ENCODE data around the gene WWC1.
A peak's percentile ranks its signal among the peaks of the same experiment; 100 is the strongest.

WWC1 gene

DNA sequence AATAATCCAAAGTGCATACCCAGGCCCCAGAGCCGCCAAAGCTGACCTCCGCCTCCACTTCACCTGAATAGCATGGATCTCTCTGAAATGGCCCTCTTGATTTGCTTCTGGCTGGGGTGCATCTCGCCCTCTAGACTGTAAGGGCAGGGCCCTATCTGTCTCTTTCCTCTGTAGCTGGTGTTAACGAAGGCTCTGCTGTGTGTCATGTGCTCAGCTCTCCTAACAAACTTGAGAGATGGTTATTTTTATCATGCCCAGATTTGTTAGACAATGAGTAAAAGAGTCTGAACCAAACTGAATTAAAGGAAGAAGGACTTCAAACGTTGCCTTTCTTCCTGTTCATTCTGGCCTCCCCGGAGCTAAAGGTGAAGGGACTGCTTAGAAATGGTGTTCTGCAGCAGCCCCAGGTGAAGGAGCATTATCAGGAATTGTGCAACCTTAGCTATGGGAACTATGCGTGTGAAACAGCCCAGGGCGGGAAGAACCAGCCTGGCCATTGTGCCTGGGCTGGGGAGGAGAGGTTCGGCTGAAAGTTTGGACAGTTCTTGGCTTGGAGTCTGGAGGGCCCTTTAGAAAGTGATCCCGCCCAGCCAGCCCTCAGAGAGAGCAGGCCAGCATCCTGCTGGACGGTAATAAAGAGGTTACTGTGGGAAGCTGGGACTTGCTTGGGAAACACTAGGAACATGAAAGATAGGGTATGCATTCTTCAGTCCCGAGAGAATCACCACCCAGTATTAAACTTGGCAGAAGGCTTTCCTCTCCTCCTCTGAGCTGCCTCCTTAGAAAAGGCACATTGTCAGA, 73.5 kb downstream of the WWC1 start:
- no peak for DNase-seq (ENCODE audit: low read depth)

DNA sequence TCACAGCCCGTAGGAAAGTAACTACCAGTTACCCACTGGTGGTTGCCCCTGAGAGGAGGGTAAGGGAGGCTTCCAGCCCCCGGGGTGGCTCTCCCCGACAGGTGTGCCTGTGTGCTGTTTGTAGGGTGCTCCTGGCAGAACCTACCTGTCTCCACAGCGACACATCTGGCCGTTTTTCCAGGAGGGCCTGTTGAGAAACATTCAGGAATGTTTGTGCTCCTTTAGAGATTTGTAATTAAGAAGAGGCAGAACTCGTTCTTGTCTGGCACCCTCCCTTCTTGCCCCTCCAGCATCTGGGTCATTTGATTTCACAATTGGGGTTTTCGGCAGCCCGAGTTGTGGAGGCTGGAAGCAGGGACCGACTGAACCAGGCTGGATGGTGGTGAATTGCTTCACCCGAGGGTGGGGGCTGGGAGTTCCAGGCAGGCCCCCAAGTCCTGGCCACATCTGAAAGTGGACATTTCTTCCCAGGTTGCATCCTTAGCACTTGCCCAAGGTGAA, 74.2 kb downstream of the WWC1 start:
- DNase-seq (ENCODE audit: low read depth): no peak

DNA sequence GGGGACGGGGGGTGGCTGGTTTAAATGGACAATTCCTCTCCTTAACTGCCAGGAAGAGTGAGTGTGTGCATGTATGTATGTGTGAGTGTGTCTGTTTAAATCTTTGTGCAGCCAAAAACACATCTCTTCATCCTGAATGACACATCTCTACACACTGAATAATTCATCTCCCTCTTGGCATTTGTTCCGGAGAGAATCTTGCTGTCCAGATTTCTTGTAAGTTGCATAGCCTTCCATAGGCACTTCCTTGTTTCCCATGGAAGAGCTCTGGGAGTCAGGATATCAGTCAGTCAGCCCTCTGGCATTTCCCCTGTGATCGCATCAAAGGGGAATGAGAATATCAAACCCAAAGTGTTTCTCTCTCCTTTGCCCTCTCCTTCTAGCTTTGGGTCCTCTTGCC, 74.7 kb downstream of the WWC1 start:
- no peak for DNase-seq (ENCODE audit: low read depth)

DNA sequence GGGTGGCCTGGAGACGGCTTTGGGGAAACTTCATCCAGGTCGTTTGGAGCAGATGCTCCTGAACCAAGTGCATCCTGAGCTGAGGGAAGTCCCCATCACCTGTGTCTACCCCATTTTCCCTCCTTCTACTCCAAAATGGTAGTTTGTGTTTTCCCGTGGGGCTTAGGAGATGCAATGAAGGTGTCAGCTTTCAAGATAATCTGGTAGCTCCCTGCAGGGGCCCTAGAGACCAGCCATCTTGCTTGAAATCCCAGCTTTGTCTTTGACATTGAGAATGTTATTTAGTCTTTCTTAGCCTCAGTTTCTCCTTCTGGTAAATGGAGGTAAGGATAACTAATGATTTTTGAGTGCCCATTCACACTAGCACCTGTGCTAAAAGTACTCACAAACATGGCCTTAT, 77.4 kb downstream of the WWC1 start:
- no peak for DNase-seq (ENCODE audit: low read depth)

DNA sequence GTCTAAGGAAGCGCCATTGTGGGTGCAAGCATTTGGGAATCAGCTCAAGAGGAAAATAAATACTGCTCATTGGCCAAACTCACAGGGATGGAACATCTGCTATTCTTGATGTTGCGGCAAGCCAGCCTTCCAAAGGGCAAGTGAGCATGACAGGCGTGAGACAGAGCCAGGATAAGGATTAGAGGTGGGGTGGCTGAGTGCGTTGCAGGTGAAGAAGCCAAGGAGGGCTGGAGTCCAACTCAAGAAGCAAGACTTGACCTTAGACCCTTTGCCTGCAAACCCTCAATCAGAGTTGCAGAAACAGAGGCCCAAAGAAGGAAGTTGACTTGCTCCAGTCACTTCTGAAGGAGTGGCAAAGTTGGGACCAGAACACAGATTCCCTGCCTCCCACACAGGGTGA, 79.4 kb downstream of the WWC1 start:
- DNase-seq (ENCODE audit: low read depth): no peak

DNA sequence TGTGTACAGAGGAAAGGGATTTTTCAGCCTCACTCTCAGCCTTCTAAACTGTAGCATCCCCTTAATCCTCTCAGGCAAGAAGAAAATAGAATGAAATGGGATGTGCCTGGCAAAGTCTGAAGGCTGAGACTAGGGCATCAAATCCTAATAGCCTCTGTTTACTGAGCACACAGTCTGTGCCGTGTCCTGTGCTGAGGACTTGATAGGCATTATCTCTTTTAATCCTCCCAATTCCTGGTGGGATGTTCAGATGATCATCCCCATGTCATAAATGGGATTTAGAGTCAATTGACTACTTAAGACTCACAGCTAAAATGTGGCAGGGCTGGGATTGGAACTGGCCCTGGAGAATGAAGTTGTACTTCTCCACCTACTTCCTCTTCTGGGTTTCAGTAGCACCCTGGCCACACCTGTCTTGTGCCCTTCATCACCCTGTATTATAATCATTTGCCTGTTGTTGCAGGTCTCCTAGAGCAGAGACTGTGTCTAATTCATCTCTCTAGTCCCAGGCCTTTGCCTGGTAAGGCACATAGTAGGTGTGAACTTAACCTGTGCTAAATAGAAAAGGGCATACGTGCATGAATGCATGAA, 81.0 kb downstream of the WWC1 start:
- DNase-seq (ENCODE audit: low read depth): no peak

DNA sequence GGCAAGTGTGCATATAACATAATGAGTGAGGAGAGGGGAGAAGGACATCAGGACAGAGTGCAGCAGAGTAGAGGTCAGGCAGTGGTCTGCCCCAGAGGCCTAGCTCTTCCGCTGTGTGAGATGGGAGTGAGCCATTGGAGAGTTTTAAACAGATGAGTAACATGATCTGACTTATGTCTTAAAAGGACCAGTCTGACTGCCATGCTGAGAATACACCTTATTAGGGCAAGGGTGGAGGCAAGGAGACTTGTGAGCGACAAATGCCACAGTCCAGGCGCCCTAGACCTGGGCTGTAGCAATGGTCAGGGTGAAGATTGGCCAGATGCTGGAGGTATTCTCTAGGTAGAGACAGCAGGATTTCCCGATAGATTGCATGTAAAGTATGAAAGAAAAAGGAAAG, 83.1 kb downstream of the WWC1 start:
- DNase-seq (ENCODE audit: low read depth): no peak

DNA sequence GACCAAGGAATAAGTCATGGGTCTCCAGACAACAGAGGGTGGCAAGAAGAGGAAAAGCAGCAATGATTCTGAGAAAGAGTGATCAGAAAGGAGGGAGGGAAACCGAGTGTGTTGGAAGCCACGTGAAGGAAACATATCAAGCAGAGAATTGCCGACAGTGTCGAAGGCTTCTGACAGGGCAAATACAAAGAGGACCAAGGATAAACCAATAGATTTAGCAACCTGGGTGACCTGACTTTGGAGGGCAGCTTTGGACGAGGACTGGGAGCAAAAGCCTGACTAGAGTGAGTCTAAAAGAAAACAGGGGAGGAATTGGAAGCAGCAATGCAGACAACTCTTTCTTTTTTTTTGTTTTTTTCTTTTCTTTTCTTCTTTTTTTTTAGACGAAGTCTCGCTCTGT, 83.8 kb downstream of the WWC1 start:
- DNase-seq (ENCODE audit: low read depth): no peak

DNA sequence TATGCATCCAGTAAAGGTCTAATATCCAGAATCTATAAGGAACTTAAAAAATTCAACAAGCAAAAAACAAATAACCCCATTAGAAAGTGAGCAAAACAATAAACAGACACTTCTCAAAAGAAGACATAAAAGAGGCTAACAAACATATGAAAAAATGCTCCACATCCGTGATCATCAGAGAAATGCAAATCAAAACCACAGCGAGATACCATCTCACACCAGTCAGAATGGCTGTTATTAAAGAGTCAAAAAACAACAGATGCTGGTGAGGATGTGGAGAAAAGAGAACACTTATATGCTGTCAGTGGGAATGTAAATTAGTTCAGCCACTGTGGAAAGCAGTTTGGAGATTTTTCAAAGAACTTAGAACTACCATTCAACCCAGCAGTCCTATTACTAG, 86.1 kb downstream of the WWC1 start:
- DNase-seq (ENCODE audit: low read depth): no peak

DNA sequence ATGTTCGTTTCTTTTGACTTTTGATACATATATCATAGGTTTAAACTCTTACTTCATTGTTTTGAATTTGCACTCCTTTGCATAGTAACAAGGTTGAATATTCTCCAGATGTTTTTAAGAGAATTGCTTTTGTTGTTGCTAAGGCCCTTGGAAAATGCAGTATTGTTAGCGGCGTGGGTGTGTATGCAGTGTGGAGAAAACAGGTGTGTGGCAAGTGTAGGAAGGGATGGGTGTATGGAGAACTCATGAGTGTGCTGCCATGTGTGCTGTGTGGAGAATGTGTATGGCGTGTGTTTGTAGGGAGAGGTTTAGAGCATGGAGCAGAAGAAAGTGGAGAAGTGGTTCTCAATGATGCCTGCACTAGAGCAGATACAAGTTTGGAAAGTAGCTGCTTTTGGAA, 87.3 kb downstream of the WWC1 start:
- no peak for DNase-seq (ENCODE audit: low read depth)

DNA sequence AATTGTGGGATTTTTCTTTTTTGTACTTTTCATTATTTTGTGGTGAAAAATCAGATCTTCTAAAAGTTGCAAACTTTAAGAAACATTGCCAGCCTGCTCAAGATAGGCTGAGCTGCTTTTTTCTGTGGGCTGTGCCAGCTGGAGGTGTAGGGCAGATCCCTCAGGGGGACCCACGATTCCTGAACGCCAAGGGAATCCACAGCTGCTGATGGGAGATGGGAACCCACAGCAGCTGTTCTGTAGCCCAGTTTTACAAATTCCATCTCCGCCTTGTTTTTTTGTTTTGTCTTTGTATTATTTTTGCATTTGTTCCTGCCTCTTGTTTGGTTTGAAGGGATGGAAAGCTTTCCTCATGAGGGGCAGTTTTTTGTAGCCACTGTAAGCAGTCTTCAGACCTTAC, 91.0 kb downstream of the WWC1 start:
- DNase-seq (ENCODE audit: low read depth): no peak

DNA sequence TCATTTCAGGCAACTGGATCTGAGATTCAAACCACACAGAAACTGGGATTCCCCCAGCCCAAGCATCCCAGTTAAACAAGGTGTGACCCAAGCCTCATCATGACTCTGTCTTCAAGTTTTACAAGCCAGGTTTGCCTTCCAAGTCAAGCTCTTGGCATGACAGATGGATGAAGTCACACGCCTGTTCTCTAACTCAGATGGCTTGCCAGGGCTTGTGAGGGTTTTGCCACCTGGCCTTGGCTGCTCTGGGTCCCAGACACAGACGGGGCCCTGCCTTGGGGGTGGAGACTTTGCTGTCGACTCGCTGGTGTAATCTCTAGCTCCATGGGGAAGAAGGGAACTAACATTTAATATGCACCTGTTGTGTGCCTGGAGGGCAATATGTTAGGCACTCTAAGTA, 99.0 kb downstream of the WWC1 start:
- no peak for DNase-seq (ENCODE audit: low read depth)

DNA sequence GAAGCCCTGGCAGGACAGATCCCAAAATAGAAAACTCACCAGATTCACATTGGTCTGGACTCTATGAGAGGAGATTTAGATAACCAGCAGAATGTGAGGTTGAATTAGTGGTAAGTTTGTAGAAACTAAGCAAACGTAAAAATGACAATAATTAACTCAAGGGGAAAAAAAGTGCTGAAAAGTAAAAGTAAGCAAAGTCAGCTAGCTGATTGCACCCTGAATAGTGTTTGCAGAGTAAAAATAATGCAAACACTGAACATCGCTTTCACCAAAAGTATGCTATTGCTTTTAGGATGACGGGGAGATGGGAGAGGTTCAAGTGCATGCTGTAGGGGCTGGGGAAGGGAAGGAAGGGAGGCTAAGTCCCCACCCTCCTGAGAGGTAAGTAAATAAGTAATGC, 102.3 kb downstream of the WWC1 start:
- no peak for DNase-seq (ENCODE audit: low read depth)

DNA sequence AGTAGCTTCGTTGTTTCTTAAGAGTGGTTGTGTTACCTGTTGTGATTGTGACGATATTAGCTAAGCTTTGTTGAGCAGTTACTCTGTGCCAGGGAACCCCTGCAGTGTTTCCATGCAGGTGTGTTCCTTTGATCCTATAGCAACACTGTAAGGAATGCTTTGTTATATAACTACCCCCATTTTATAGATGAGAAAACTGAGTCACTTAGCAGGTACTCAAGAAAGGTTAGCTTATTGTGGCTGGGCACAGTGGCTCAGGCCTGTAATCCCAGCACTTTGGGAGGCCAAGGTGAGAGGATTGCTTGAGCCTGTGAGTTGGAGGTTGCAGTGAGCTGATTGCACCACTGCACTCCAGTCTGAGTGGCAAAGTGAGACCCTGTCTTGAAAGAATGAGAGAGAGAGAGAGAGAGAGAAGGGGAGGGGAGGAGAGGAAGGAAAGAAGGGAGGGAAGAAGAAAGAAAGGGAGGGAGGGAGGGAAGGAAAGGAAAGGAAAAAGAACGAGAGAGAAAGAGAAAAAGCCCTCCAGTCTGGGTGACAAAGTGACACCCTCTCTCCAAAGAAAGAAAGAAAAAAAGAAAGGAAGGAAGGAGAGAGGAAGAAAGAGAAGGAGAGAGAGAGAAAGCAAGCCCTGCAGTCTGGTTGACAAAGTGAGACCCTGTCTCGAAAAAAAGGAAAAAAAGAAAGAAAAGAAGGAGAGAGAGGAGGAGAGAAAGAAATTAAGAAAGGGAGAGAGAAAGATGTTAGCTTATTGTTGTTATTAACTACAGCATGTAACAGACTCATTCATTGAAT, 109.2 kb downstream of the WWC1 start:
- DNase-seq (ENCODE audit: low read depth): no peak

DNA sequence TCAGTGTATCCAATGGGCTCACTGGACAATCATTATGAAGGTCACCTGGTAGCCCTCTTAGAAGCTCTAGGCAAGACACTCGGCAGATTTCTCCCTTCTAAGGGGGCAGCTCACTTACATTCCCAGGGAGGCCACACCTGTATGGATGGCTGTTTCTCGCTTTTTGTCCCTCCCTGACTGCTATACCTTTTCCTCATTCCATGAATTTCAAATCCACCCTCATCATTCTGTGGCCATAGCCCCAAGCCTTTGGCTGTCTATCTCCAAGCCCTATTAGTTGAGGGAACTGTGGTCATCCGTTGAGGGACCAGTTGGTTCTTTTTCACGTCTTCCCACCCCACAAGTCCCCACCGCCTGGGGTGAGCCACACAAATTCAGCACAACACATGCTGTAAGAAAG, 109.8 kb downstream of the WWC1 start:
- DNase-seq (ENCODE audit: low read depth): no peak

DNA sequence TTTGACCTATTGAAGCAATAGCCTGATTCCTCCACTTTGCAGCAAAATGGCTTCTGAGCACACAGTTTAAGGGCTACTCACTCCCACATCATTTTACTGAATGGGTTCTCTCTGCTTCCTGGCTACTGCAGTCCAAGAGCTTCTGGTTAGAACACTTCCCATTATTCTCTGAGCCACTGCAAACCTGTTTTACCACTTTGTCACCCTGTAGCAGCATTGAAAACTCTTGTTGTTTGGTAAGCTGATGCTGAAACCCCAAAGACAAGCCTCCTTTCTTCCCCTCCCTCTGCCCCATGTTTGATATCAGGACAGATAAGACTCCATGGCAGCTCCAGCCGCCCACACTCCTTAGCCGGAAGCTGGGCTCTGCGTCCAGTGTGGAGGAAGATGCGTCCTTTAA, 110.4 kb downstream of the WWC1 start:
- no peak for DNase-seq (ENCODE audit: low read depth)

DNA sequence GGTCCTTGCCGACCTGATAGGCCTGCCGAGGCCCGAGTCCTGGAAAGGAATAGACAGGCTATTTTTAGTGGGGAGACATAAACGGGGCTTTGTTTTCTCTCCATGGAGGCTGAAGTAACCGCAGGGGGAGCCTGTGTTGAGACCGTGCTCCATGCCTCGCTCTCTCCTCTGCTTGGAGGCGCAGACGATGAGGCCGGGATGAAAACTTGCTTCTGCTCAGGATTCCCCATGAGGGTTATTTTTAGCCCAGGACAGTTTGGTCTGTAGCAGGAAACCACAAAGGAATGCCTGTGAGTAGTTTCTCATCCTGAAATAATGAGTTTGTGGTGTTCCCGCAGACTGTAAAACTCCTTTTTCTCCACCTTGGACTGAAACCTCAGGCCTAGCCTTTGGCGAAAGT, 112.9 kb downstream of the WWC1 start:
- no peak for DNase-seq (ENCODE audit: low read depth)

DNA sequence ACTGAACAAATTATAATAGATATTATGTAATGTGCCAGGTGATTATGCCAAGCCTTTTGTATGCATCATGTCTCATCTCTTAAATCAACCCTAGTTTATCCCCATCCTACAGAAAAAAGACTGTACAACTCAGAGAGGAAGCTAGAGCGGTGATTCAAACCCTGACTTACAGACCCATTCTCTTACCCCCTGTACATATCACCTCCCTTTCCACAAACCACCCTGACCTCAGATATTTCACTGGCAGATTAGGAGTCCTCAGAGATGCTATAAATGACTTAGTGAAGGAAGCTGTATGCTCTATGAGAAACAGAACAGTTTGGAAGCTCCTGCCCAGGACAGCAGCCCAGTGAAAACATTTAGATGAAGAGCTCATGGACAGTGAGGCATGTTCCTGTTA, 115.8 kb downstream of the WWC1 start:
- no peak for DNase-seq (ENCODE audit: low read depth)

DNA sequence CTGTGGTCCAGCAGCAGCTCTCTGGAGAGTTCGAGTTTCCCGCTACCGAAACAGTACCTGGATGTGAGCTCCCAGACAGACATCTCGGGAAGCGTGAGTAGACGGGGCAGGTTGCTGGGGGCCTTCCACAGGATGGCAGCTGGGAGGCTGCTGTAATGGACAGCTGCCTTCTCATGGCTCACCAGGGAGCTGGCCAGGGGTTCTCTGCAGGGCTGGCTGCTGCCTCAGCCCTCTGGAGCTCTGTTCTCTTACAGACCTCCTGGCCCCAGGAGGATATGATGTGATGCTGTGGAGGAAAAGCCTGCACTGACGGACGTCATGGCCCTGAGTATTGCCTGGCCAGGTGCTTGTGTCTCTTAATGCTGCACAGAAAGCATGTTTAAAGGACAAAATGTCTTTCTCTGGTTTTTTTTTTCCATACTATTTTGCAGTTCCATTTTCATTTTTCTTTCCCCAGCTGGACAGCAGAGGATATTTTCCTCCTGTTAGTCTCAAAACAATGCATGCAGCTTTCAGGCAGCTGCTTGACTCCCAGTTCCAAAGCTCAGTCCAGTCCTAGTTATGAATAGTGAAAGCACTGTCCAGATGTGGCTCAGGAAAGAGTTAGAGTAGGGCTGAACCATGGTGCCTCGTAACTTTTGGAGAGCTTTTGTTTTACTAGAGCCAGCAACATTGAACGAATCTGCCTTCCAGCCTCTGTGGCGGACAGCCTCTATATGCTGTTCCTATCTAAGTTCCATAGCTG, 117.3 kb downstream of the WWC1 start:
- no peak for DNase-seq (ENCODE audit: low read depth)

DNA sequence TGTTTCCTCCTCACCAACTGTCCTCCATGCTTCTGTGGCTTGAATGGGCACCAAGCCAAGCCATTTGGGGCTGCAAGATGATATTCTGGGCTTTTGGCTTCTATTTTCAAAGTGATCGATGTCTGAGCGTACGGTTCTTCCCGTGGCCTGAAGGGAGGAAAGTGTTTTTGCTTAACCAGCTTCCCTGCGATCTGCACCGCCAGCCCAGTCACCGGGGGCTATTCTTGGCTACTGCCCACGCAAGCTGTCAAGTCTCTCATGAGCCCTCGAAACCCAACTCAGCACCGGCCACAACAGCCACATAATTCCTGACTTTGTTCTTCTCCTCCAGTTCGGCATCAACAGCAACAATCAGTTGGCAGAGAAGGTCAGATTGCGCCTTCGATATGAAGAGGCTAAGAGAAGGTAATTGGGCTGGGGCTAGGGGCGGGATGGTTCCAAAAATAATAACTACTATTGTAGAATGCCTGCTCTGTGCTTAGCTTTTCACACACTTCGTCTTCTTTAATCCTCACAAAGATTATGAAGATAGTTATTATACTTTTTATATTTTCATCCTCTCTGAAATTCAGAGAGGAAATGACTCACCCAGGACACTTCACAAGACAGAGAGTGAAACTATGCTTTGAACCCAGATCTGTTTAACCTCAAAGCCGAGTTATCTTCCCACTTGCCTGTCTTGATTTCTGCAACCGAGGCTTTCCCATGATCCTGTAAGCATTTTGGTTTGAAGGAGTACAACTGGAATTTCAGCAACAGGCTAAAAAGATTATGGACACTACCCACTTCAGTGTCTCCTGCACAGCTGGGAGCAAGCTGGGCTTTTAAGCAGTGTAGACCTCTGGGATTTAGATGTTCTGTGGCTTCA, 118.4 kb downstream of the WWC1 start:
- DNase-seq (ENCODE audit: low read depth): peak; percentile 10

DNA sequence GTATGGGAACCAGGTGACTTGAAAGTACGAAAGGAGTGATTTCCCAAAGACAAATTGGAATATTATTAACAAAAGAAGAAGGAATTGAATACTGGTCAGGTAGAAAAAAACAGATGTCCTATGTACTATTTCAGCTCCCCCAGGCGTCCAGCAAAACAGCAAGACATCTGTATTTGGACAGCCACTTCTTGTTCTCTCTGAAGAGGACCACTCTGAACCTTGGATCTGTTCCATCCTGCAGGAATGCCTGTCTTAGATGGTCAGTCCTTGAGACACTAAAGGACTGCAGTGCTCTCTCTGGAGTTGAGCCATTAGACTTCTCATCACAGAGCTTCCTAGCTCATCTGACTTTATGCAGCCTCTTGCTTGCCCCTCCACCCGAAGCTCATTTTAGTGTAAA, 120.4 kb downstream of the WWC1 start:
- DNase-seq (ENCODE audit: low read depth): no peak
